Gastrocnemius medialis (tissue), 4 donors: Measurements from ENCODE around the gene COLEC11. TPM values are rescaled to one million over a fixed set of nuclear protein-coding genes. Genes with fewer than 3 reads are reported as not detected.
"Not testable (repeated sequence)": the region's sequence is repeated elsewhere in the genome, so short reads cannot be mapped to it uniquely, and the experiment has no call there.

ENCODE experiments used
- ATAC-seq, 2 donors: fragments of 150-250 bp; one replicate each; pipeline ENCODE4 v1.9.1; 2016
- DNase-seq, 2 donors: peaks; one replicate each; pipeline ENCODE4 v3.0.0-alpha.2; 2019
- H3K27ac ChIP-seq, 4 donors: fragments of 200-600 bp; sonication (generic); 1 replicate in 1 of 4; 2 replicates in 3 of 4; pipeline ENCODE4 v1.5.1; 2016 to 2018; ENCODE audit warnings: mild to moderate bottlenecking in 2 of 4, moderate library complexity in 1 of 4
- H3K27me3 ChIP-seq, 3 donors: fragments of 200-600 bp; sonication (generic) in 2 of 3; 1 replicate in 1 of 3; 2 replicates in 2 of 3; pipeline versions ENCODE4 v1.5.1 to v1.6.0; 2016 to 2019; ENCODE audit warnings: mild to moderate bottlenecking in 1 of 3, moderate library complexity in 1 of 3
- H3K36me3 ChIP-seq, 2 donors: fragments of 200-600 bp; sonication (generic) in 1 of 2; one replicate each; pipeline ENCODE4 v1.5.1; 2017 to 2018
- H3K4me1 ChIP-seq, 2 donors: fragments of 200-600 bp; sonication (generic) in 1 of 2; one replicate each; pipeline ENCODE4 v1.5.1; 2016 to 2017; ENCODE audit warnings: mild to moderate bottlenecking in 2 of 2
- H3K4me3 ChIP-seq, 4 donors: fragments of 200-600 bp; sonication (generic) in 3 of 4; 1 replicate in 1 of 4; 2 replicates in 3 of 4; pipeline ENCODE4 v1.5.1; 2016 to 2019; ENCODE audit warnings: mild to moderate bottlenecking in 2 of 4
- H3K9me3 ChIP-seq, 3 donors: fragments of 200-600 bp; sonication (generic) in 2 of 3; 1 replicate in 1 of 3; 2 replicates in 2 of 3; pipeline ENCODE4 v1.5.1; 2016 to 2019
- CTCF ChIP-seq, 5 experiments: fragments of 450-650 bp in 3 of 5; fragments of 200-600 bp in 2 of 5; sonication (generic) in 2 of 5; IDR thresholded peaks in 4 of 5; conservative IDR thresholded peaks in 1 of 5; 1 replicate in 4 of 5; 2 replicates in 1 of 5; pipeline ENCODE4 v1.5.1; 2016 to 2019; ENCODE audit warnings: antibody characterized with exemption in 5 of 5, mild to moderate bottlenecking in 3 of 5, moderate library complexity in 3 of 5
- POLR2A ChIP-seq, 2 donors: fragments of 450-650 bp; IDR thresholded peaks; one replicate each; pipeline ENCODE4 v1.6.1; 2017; ENCODE audit warnings: antibody characterized with exemption in 2 of 2, mild to moderate bottlenecking in 2 of 2, moderate library complexity in 2 of 2
- in situ Hi-C, 4 donors: fragments of 200-750 bp; cut with MboI; loops; one replicate each; pipeline versions ENCODE4 v1.15.0 to v1.8.0; 2017; ENCODE audit warnings: low sequenced_read_pairs in 4 of 4
- intact Hi-C: fragments of 100-400 bp; cut with DNase I; formaldehyde crosslinking; loops from one replicate; pipeline ENCODE4 v1.15.1; 2023; ENCODE audit warnings: low total_unique reads
- total RNA-seq, 4 donors: library from RNA; depleted of rRNA; stranded (reverse); fragments of >200 nt; gene quantifications; one replicate each; pipeline versions ENCODE4 v1.1.0 to v1.2.3, GENCODE V29; 2016

Gene COLEC11
- total RNA-seq, 4 donors from 2014 or later: 0.29 to 0.36 TPM; not detected in 2

GRCh38 chr2:3634596-3635121, 39.7 kb downstream of the COLEC11 start:
- ATAC-seq: no peak
- in situ Hi-C loops: no loop called here
- H3K4me1 ChIP-seq: no peaks in the 10 kb centered on the region
- DNase-seq: no peak
- H3K9me3 ChIP-seq: no peaks in the 10 kb centered on the region
- no peaks in the 10 kb centered on the region for H3K27me3 ChIP-seq
- no peaks in the 10 kb centered on the region for H3K36me3 ChIP-seq
- intact Hi-C loops: no loop called here
- no peak overlapping the region for H3K4me3 ChIP-seq
- no peak for TF ChIP-seq POLR2A (IDR thresholded peaks at IDR 0.05)
- TF ChIP-seq CTCF (IDR thresholded peaks at IDR 0.05 in 4 of 5, conservative IDR thresholded peaks at IDR 0.05 in 1 of 5): no peak
- H3K27ac ChIP-seq: no peak overlapping the region

GRCh38 chr2:3635171-3635974, 40.5 kb downstream of the COLEC11 start:
- Histone ChIP-seq H3K27ac (no peak overlapping the region), H3K4me3 (no peak overlapping the region), H3K4me1 (no peaks in the 10 kb centered on the region), H3K27me3 (no peaks in the 10 kb centered on the region), H3K36me3 (no peaks in the 10 kb centered on the region), H3K9me3 (no peaks in the 10 kb centered on the region)
- in situ Hi-C loops: no loop called here
- no peak for ATAC-seq
- intact Hi-C loops: no loop called here
- no peak for DNase-seq
- TF ChIP-seq POLR2A (IDR thresholded peaks at IDR 0.05) (no peak), CTCF (IDR thresholded peaks at IDR 0.05 in 4 of 5, conservative IDR thresholded peaks at IDR 0.05 in 1 of 5) (no peak)

- H3K4me1 ChIP-seq, H3K27ac ChIP-seq, in situ Hi-C loops, DNase-seq, H3K36me3 ChIP-seq, H3K27me3 ChIP-seq, intact Hi-C loops, ATAC-seq, H3K9me3 ChIP-seq, H3K4me3 ChIP-seq: not testable (repeated sequence)
These were observed 41.0 kb downstream of the COLEC11 start for GRCh38 chr2:3635975-3636327.

GRCh38 chr2:3636586-3637310, 41.8 kb downstream of the COLEC11 start:
- H3K9me3 ChIP-seq: no peaks in the 10 kb centered on the region
- in situ Hi-C loops: no loop called here
- H3K4me3 ChIP-seq: no peak overlapping the region
- H3K27me3 ChIP-seq: no peaks in the 10 kb centered on the region
- no peaks in the 10 kb centered on the region for H3K36me3 ChIP-seq
- TF ChIP-seq POLR2A (IDR thresholded peaks at IDR 0.05) (no peak), CTCF (IDR thresholded peaks at IDR 0.05 in 4 of 5, conservative IDR thresholded peaks at IDR 0.05 in 1 of 5) (no peak)
- intact Hi-C loops: no loop called here
- H3K4me1 ChIP-seq: no peaks in the 10 kb centered on the region
- no peak overlapping the region for H3K27ac ChIP-seq
- DNase-seq (no peak), ATAC-seq (no peak)

GRCh38 chr2:3637311-3637675, 42.4 kb downstream of the COLEC11 start:
- H3K9me3 ChIP-seq: no peaks in the 10 kb centered on the region
- in situ Hi-C loops (no loop called here), intact Hi-C loops (no loop called here)
- H3K27me3 ChIP-seq: no peaks in the 10 kb centered on the region
- ATAC-seq: no peak
- H3K4me1 ChIP-seq: no peaks in the 10 kb centered on the region
- DNase-seq: no peak
- H3K36me3 ChIP-seq: no peaks in the 10 kb centered on the region
- no peak overlapping the region for H3K4me3 ChIP-seq
- H3K27ac ChIP-seq: no peak overlapping the region
- no peak for TF ChIP-seq POLR2A (IDR thresholded peaks at IDR 0.05)
- no peak for TF ChIP-seq CTCF (IDR thresholded peaks at IDR 0.05 in 4 of 5, conservative IDR thresholded peaks at IDR 0.05 in 1 of 5)
